Calu3 (cell line): ENCODE data around the gene LAMP1. TPM values are rescaled to one million over a fixed set of nuclear protein-coding genes. Genes with fewer than 3 reads are reported as not detected.

Experiments
- BruUV-seq: library from RNA; stranded (reverse); fragments of 400-500 nt; replicated peaks from 2 replicates; lab custom pipeline; 2021; lab: Mats Ljungman, UMichigan
- CTCF ChIA-PET: fragments of 300-600 bp; sonication (Branson Sonifier 250); formaldehyde crosslinking; loops from one replicate; lab custom pipeline; 2022; ENCODE audit warnings: antibody characterized with exemption; lab: Charles Lee
- DNase-seq: peaks from one replicate; pipeline ENCODE4 v3.0.0; 2022
- H3K27ac Mint-ChIP-seq: one replicate; pipeline ENCODE4 v1.8.0; 2022; ENCODE audit warnings: mixed read lengths; ENCODE audit not compliant: unreplicated experiment
- H3K27me3 Mint-ChIP-seq: one replicate; pipeline ENCODE4 v1.8.0; 2022; ENCODE audit warnings: mixed read lengths; ENCODE audit not compliant: unreplicated experiment
- H3K36me3 Mint-ChIP-seq: one replicate; pipeline ENCODE4 v1.8.0; 2022; ENCODE audit warnings: mild to moderate bottlenecking, moderate library complexity, mixed read lengths; ENCODE audit not compliant: insufficient read depth, unreplicated experiment
- H3K4me1 Mint-ChIP-seq: one replicate; pipeline ENCODE4 v1.8.0; 2022; ENCODE audit warnings: mild to moderate bottlenecking, low read depth, mixed read lengths; ENCODE audit not compliant: unreplicated experiment
- H3K4me3 Mint-ChIP-seq: one replicate; pipeline ENCODE4 v1.8.0; 2022; ENCODE audit warnings: mild to moderate bottlenecking, low read depth, moderate library complexity, mixed read lengths; ENCODE audit not compliant: unreplicated experiment
- H3K9me3 Mint-ChIP-seq: one replicate; pipeline ENCODE4 v1.8.0; 2022; ENCODE audit warnings: low read depth, mixed read lengths; ENCODE audit not compliant: unreplicated experiment
- intact Hi-C: fragments of 100-400 bp; cut with micrococcal nuclease; formaldehyde crosslinking; loops from one replicate; pipeline ENCODE4 v1.10.0; 2022; ENCODE audit not compliant: unreplicated experiment
- total RNA-seq: library from RNA; stranded (reverse); gene quantifications from 2 replicates; pipeline ENCODE4 v1.2.3, GENCODE V29; 2022
- TF ChIP-seq, protein P1 (sequence below): fragments of 200-600 bp; IDR thresholded peaks from one replicate; pipeline ENCODE4 v1.8.0; 2022; ENCODE audit warnings: antibody characterized with exemption; ENCODE audit not compliant: unreplicated experiment

The LAMP1 gene
- total RNA-seq, 1 experiment from 2014 or later, result 70.7 TPM

DNA sequence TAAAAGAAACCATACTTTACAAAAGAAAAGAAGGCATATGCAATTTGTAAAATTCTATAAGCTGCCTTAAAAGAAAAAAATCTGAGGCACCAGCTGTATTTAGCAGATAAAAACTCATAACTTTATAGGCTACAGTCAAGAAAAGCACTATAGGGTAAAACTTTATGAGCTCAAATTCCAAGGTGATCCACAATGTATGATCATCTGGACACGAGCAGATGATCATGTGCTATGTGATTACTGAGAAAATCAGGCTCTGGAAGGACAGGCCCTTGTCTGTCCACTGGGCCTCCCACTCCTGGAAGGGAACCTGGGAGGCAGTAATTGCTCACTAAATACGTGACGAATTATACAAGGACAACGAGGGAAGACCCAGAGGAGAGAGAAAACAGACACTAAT, 59.6 kb downstream of the LAMP1 start:
- Mint-ChIP-seq H3K4me1 (no peaks in the 10 kb centered on the region), H3K9me3 (no peaks in the 10 kb centered on the region), H3K4me3 (no peak overlapping the region), H3K27ac (no peak overlapping the region), H3K27me3 (no peaks in the 10 kb centered on the region), H3K36me3 (no peaks in the 10 kb centered on the region)
- CTCF ChIA-PET, result no interaction called here
- BruUV-seq, result no TSS peak
- intact Hi-C loops, result no loop called here
- TF ChIP-seq, protein P1, sequence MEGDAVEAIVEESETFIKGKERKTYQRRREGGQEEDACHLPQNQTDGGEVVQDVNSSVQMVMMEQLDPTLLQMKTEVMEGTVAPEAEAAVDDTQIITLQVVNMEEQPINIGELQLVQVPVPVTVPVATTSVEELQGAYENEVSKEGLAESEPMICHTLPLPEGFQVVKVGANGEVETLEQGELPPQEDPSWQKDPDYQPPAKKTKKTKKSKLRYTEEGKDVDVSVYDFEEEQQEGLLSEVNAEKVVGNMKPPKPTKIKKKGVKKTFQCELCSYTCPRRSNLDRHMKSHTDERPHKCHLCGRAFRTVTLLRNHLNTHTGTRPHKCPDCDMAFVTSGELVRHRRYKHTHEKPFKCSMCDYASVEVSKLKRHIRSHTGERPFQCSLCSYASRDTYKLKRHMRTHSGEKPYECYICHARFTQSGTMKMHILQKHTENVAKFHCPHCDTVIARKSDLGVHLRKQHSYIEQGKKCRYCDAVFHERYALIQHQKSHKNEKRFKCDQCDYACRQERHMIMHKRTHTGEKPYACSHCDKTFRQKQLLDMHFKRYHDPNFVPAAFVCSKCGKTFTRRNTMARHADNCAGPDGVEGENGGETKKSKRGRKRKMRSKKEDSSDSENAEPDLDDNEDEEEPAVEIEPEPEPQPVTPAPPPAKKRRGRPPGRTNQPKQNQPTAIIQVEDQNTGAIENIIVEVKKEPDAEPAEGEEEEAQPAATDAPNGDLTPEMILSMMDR, result no peak
- no peak for DNase-seq

- intact Hi-C loops, result no loop called here
Measured at GRCh38 chr13:113357529-113357928, 60.5 kb downstream of the LAMP1 start.

GRCh38 chr13:113358653-113359190, 61.7 kb downstream of the LAMP1 start:
- H3K9me3 Mint-ChIP-seq, result no peaks in the 10 kb centered on the region
- no TSS peak for BruUV-seq
- no peak for DNase-seq
- no peaks in the 10 kb centered on the region for H3K27me3 Mint-ChIP-seq
- TF ChIP-seq, protein P1, result no peak
- peaks cover 10% of the 10 kb centered on the region for H3K36me3 Mint-ChIP-seq
- no peaks in the 10 kb centered on the region for H3K4me1 Mint-ChIP-seq
- CTCF ChIA-PET, result no interaction called here
- H3K27ac Mint-ChIP-seq, result no peak overlapping the region
- intact Hi-C loops, result no loop called here
- H3K4me3 Mint-ChIP-seq, result no peak overlapping the region

More at GRCh38 chr13:113357529-113357928, 60.5 kb downstream of the LAMP1 start:
- Mint-ChIP-seq H3K9me3 (no peaks in the 10 kb centered on the region), H3K4me1 (no peaks in the 10 kb centered on the region), H3K27ac (no peak overlapping the region), H3K4me3 (no peak overlapping the region), H3K36me3 (no peaks in the 10 kb centered on the region), H3K27me3 (no peaks in the 10 kb centered on the region)
- TF ChIP-seq, protein P1, result no peak
- DNase-seq, result no peak
- CTCF ChIA-PET, result no interaction called here
- BruUV-seq, result no TSS peak

- Mint-ChIP-seq H3K4me3 (no peak overlapping the region), H3K4me1 (no peaks in the 10 kb centered on the region), H3K9me3 (no peaks in the 10 kb centered on the region), H3K27me3 (no peaks in the 10 kb centered on the region), H3K27ac (no peak overlapping the region), H3K36me3 (peaks cover 10% of the 10 kb centered on the region)
- TF ChIP-seq, protein P1, result no peak
- CTCF ChIA-PET, result no interaction called here
- BruUV-seq, result no TSS peak
- intact Hi-C loops, result no loop called here
- DNase-seq, result no peak
Measured at GRCh38 chr13:113359571-113359970, 62.5 kb downstream of the LAMP1 start.
